GM18526 (cell line): ENCODE results near the gene IFITM2.

ENCODE experiments used
- POLR2A ChIP-seq: IDR thresholded peaks from 3 replicates; pipeline ENCODE4 v1.6.1; 2011; ENCODE audit not compliant: insufficient read length; ENCODE audit errors: extremely low read depth

The IFITM2 gene

GRCh38 chr11:307766-308708 lies at the start of gene IFITM2:
Gene IFITM2 (plus strand): TSS chr11:307816. CDS start chr11:308193, 377 bp downstream.
- peak; percentile 45 for TF ChIP-seq POLR2A

DNA sequence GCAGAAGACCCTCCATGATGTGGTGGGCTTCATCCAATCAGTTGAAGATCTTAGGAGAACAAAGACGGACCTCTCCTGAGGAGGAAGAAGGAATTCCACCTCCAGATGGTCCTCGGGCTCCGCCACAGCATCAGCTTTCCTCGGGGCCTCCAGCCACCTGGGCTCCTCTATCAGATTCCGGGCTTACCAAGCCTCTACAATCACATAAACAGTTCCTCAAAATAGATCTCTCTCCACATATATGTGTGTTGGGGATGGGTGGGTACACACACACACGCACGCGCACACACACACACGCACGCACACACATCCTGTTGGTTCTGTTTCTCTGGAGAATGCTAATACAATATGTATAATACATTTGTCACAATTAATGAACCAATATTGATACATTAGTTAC lies 48.2 kb upstream of the IFITM2 start:
- TF ChIP-seq POLR2A, result no peak

DNA sequence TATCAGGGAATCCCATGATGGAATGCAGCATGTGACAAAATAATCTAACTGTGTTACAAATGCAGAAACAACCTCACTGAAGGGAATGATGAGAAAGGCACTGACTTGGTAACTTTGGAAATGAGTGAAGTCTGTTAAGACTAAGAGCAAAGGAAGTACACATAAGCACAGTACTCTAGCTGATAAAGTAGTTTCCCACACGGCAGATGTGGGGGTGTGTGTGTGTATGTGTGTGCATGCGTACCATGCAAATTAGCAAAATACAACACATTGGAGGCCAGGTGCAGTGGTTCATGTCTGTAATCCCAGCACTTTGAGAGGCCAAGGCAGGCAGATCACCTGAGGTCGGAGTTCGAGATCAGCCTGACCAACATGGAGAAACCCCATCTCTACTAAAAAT lies 46.0 kb upstream of the IFITM2 start:
- TF ChIP-seq POLR2A, result no peak

- no peak for TF ChIP-seq POLR2A
Observed at GRCh38 chr11:266676-267439, 40.8 kb upstream of the IFITM2 start.

DNA sequence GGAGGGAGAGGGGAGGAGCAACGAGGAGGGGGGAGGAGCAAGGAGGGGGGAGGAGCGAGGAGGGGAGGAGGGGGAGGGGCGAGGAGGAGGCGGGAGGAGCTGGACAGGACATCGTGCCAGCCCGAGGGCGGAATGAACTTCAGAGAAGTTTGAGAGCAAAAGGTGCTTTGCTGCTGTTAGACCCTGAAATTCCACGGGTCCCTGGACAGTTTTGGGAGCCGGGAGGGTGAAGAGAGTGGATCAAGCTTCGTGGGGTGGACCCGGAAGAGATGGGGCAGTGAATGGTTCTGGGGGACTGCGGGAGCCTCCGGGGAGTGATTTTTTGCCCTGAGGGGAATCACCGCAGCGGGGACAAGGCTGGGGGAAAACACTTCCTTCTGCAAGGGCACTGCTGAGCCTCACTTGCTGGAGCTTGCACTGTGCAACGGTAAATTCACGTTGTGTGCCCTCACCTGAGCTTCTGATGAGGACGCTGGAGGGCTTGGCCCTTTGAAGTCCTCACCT lies 40.1 kb upstream of the IFITM2 start:
- peak; percentile 44 for TF ChIP-seq POLR2A

DNA sequence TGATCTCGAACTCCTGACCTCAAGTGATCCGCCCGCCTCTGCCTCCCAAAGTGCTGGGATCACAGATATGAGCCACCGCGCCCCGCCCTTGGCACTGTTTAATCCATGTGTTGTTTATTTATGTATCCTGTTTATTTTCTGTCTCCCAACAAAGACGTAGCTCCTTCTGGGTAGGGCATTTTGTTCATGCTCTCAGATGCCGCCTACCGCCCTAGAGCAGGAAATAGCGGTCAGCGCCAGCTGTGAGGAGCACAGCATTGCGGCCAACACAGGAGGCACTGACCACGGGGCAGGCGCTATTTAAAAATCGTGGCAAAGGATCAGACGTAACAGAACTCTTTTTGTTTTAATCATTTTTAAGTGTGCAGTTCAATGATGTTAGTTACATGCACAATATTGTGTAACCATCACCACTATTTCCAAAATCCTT lies 38.9 kb upstream of the IFITM2 start:
- TF ChIP-seq POLR2A, result peak; percentile 13

DNA sequence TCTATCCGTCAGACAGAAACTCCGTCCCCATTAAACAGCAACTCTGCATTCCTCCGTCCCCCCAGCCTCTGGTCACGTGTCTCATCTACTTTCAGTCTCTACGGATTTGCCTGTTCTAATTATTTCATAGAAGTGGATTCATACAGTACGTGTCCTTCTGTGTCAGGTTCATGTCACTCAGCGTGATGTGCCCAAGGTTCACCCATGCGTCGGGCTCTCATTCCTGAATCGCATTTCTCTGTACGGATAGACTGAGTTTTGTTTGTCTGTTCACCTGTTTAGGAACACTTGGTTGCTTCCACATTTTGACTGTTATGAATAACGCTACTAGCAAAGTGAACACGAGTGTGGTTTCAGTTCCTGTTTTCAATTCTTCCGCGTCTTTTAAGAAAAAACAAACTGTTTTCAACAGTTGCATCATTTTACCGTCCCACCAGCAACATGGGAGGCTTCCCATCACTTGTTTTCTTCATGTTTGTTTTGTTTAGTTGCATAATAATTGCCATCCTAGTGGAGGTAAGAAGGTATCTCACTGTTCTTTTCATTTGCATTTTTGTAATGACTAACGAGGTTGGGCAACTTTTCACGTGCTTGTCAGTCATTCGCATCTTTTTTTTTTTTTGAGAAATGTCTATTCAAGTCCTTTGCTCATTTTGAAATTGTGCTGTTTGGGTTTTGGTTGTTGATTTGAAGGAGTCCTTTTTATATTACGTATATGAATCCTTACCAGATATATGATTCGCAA lies 38.3 kb upstream of the IFITM2 start:
- TF ChIP-seq POLR2A, result no peak

GRCh38 chr11:270451-271318 lies 36.9 kb upstream of the IFITM2 start:
- no peak for TF ChIP-seq POLR2A

- no peak for TF ChIP-seq POLR2A
Observed at GRCh38 chr11:271319-271715, 36.3 kb upstream of the IFITM2 start.

- TF ChIP-seq POLR2A, result no peak
Observed at GRCh38 chr11:272195-272930, 35.3 kb upstream of the IFITM2 start.

DNA sequence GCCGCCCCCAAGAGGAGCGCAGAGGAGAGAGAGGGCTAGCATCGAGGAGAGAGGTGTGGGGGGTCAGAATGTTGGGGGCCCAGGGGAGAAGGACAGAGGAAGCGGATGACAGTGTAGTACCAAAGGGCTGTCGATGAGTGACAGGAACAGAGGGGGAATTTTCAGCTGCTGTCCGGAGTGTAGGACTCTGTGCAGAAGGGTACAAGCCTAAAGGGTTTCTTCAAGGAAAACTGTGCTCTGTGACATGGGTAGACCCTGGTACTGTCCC lies 34.8 kb upstream of the IFITM2 start:
- no peak for TF ChIP-seq POLR2A

- TF ChIP-seq POLR2A, result no peak
Observed at GRCh38 chr11:276219-276618, 31.4 kb upstream of the IFITM2 start.

- no peak for TF ChIP-seq POLR2A
Observed at GRCh38 chr11:278001-278951, 29.3 kb upstream of the IFITM2 start, which contains the start of gene NLRP6. Gene NLRP6 (plus strand): TSS chr11:278407. CDS start chr11:278570, 163 bp downstream.
